Psoas muscle (tissue), 8 donors: ENCODE measurements around the gene PCDH9. TPM values are rescaled to one million over a fixed set of nuclear protein-coding genes. Genes with fewer than 3 reads are reported as not detected.

Source experiments
- ATAC-seq, 4 donors: fragments of 200-7000 bp; cut with Tn5 transposase; one replicate each; pipeline ENCODE4 v1.9.1; 2020; ENCODE audit warnings: moderate library complexity in 3 of 4, mild to moderate bottlenecking in 2 of 4
- DNase-seq, 2 donors: peaks; one replicate each; pipeline ENCODE4 v3.0.0-alpha.2; 2020
- H3K27ac ChIP-seq: fragments of 200-600 bp; one replicate; pipeline ENCODE4 v1.8.0; 2022
- H3K27me3 ChIP-seq, 3 donors: fragments of 200-600 bp in 1 of 3; one replicate each; pipeline versions ENCODE4 v1.6.1 to v1.8.0; 2013 to 2022; ENCODE audit warnings: low read length in 2 of 3, mild to moderate bottlenecking in 2 of 3, moderate library complexity in 1 of 3; ENCODE audit not compliant: insufficient read depth in 3 of 3
- H3K36me3 ChIP-seq, 2 donors: fragments of 200-600 bp in 1 of 2; one replicate each; pipeline versions ENCODE4 v1.6.1 to v1.8.0; 2013 to 2022; ENCODE audit warnings: low read depth in 1 of 2, mild to moderate bottlenecking in 1 of 2, moderate library complexity in 1 of 2; ENCODE audit not compliant: insufficient read depth in 1 of 2
- H3K4me1 ChIP-seq: fragments of 200-600 bp; one replicate; pipeline ENCODE4 v1.8.0; 2022
- H3K4me3 ChIP-seq: fragments of 200-600 bp; one replicate; pipeline ENCODE4 v1.8.0; 2022; ENCODE audit warnings: mild to moderate bottlenecking
- H3K9me3 ChIP-seq: fragments of 200-600 bp; one replicate; pipeline ENCODE4 v1.8.0; 2022
- WGBS, 3 donors: extraction: QIAGEN DNeasy Blood & Tissue Kit; methylation state at CpG; one replicate each; pipeline versions ENCODE4 v1.1.6 to v1.1.7; 2013; 5-methylcytosine and 5-hydroxymethylcytosine counted together
- intact Hi-C, 2 donors: fragments of 100-400 bp; cut with DNase I; formaldehyde crosslinking; loops; one replicate each; pipeline versions ENCODE4 v1.11.0 to v1.14.2; 2022
- polyA plus RNA-seq, 3 donors: library from polyadenylated mRNA; stranded (reverse); fragments of 200-250 nt; gene quantifications; one replicate each; pipeline ENCODE4 v1.2.3, GENCODE V29; 2013
- total RNA-seq, 4 donors: library from RNA; stranded (reverse); fragmentation: NEBNext Ultra II Directional in 2 of 4; extraction: Animal tissue kit (Norgen Biotek cat#: 25700) in 2 of 4; gene quantifications; one replicate each; pipeline versions ENCODE4 v1.2.1 to v1.2.4, GENCODE V29; 2021 to 2023
- TF ChIP-seq, protein P1 (sequence below): fragments of 200-600 bp; IDR thresholded peaks from one replicate; pipeline ENCODE4 v1.8.0; 2022; ENCODE audit warnings: antibody characterized with exemption
- donor health status: healthy with polysubstance abuse.
- donor health status: DM: no; HTN: no; CAD: no; lungs with moderate emphysema.
- donor health status: Bipolar disorder and iron deficiency.
- donor health status: healthy.
- donor health status: DM: yes; HTN: yes; CAD: no.
- donor health status: DM: no; HTN: no; CAD: no.
- donor health status: DM: no; HTN: no; CAD: no.
- donor health status: DM: yes; HTN: yes; CAD: no.

The PCDH9 gene
- total and polyA plus RNA-seq, 7 donors, result 0.27 to 4.9 (median 2.1) TPM

DNA sequence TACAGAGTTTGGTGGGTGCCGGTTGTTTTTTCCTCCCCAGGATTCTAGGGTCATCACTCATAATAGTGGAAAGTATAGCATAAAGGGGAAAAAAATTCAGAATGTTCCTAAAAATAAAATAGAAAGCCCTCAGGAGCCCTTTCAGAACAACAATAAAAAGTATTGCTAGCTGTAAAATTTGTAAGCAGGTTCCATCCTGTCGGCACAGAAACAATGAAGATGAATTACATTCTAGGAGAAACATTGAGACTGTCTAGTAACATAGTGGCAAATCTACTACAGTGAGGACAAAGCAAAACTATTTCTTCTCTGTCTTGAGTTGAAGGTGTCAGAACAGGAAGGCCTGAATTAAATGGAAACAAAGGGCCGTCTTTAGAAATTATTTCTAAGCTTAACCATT is 870.7 kb downstream of the PCDH9 start:
- TF ChIP-seq, protein P1, sequence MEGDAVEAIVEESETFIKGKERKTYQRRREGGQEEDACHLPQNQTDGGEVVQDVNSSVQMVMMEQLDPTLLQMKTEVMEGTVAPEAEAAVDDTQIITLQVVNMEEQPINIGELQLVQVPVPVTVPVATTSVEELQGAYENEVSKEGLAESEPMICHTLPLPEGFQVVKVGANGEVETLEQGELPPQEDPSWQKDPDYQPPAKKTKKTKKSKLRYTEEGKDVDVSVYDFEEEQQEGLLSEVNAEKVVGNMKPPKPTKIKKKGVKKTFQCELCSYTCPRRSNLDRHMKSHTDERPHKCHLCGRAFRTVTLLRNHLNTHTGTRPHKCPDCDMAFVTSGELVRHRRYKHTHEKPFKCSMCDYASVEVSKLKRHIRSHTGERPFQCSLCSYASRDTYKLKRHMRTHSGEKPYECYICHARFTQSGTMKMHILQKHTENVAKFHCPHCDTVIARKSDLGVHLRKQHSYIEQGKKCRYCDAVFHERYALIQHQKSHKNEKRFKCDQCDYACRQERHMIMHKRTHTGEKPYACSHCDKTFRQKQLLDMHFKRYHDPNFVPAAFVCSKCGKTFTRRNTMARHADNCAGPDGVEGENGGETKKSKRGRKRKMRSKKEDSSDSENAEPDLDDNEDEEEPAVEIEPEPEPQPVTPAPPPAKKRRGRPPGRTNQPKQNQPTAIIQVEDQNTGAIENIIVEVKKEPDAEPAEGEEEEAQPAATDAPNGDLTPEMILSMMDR, result no peak
- no peaks in the 10 kb centered on the region for H3K27me3 ChIP-seq
- no peak overlapping the region for H3K27ac ChIP-seq
- DNase-seq (no peak), ATAC-seq (no peak)
- intact Hi-C loops, result no loop called here
- H3K36me3 ChIP-seq, result no peaks in the 10 kb centered on the region
- no peak overlapping the region for H3K4me3 ChIP-seq
- H3K4me1 ChIP-seq, result no peaks in the 10 kb centered on the region
- no peaks in the 10 kb centered on the region for H3K9me3 ChIP-seq
- WGBS, 3 donors, result 47 to 62% (median 48%) methylated on average over 3 of the region's 3 CpGs

DNA sequence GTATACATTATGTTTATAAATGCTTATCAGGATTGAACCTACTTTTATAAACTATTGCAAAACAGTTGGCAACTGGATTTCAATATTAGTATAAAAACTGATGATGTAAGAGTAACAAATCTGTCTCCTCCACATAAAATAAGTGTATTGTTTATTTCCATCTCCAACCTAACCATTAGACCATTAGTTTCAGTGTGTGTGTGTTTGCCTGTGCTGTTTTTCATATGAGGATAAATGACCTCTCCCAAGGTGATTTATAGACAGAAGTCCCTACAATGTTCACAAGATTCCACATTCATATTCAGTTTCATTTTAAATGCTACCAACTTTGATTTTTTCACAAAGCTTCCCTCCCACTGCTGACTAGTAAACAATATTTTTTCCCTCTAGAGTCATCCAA is 871.6 kb downstream of the PCDH9 start:
- no peak for DNase-seq
- TF ChIP-seq, protein P1, result no peak
- Histone ChIP-seq H3K27me3 (no peaks in the 10 kb centered on the region), H3K36me3 (no peaks in the 10 kb centered on the region), H3K27ac (no peak overlapping the region), H3K4me1 (no peaks in the 10 kb centered on the region), H3K4me3 (no peak overlapping the region), H3K9me3 (no peaks in the 10 kb centered on the region)
- intact Hi-C loops, result no loop called here
- no peak for ATAC-seq

DNA sequence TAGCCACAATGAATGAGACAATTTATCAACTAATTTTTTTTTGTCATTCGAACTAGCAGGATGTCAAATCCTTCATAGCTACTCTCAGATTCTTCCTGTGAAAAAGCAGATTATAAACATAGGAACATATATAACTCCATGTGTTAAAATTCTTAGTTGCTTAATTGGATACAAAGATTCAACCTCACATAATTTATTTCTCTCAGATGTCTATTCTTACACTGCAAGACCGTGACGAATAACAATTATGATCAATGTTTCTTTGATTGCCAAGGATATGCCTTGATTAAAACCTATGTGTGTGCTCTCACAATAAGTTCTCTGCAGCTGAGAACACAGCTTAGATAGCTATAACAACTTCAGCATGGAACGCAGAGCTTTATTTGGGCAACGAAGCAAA is 872.7 kb downstream of the PCDH9 start:
- H3K36me3 ChIP-seq, result no peaks in the 10 kb centered on the region
- no peaks in the 10 kb centered on the region for H3K27me3 ChIP-seq
- 84 to 88% (median 86%) methylated on average over 5 of the region's 5 CpGs for whole genome bisulfite sequencing, 3 donors
- H3K4me1 ChIP-seq, result no peaks in the 10 kb centered on the region
- TF ChIP-seq, protein P1, result no peak
- no peak overlapping the region for H3K27ac ChIP-seq
- no peak for ATAC-seq
- no peak overlapping the region for H3K4me3 ChIP-seq
- intact Hi-C loops, result no loop called here
- no peaks in the 10 kb centered on the region for H3K9me3 ChIP-seq
- DNase-seq, result no peak

DNA sequence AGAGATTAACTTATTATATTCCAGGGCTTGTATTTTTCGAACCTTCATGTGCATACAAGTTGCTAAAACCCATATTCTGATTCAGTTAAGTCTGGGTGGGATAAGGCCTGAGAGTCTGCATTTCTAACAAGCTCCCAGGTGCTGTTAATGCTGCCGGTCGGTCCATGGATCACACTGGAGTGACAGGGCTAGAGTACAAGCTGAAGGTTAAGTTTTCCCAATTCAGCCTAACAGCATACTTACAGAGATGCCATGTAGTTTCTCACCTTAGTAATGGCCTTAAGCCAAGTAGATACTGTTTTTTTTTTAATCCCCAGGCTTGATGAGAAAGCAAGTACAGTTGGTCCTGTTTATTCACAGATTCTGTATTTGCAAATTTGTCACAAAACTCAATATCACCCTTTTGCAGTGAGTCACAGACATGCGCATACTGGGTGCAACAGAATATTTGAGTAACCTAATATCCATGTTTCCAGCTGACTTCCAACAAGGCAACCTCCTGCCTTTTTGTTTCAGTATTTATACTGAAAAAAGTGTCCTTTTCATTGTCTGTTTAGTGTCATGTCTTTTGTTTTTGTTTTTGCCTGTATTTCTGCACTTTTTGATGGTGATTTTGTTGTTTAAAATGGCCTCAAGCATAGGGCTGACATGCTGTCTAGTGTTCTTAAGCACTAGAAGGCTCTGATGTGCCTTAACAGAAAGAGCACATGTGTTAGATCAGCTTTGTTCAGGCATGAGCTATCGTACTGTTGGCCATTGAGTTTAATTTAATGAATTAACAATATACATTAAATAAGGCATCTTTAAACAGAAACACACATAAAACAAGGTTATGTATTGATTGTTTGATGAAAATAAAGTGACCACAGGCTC is 875.0 kb downstream of the PCDH9 start:
- H3K4me1 ChIP-seq, result no peaks in the 10 kb centered on the region
- no peaks in the 10 kb centered on the region for H3K27me3 ChIP-seq
- H3K36me3 ChIP-seq, result no peaks in the 10 kb centered on the region
- no peak overlapping the region for H3K4me3 ChIP-seq
- intact Hi-C loops, result no loop called here
- ATAC-seq (no peak), DNase-seq (no peak)
- H3K27ac ChIP-seq, result no peak overlapping the region
- TF ChIP-seq, protein P1, result no peak
- 88 to 94% (median 93%) methylated on average over 5 of the region's 5 CpGs for WGBS, 3 donors
- H3K9me3 ChIP-seq, result no peaks in the 10 kb centered on the region

DNA sequence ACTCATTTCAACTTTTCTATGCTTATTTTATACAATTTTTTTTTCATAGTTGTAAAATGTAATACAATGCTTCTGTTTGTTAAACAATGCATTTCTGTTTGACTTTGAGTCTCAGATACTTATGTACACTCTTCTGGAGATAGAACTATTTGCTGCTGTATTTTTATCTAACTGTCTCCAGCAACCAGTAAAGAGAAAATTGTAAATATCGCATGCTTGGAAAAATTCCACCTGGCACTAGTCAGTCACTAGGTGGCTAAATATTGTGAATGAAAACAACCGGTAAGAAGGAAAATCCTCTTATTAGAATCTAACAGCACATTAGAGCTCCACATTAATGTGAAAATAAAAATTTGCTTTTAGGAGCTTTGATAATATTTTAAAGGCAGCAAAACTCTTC is 876.5 kb downstream of the PCDH9 start:
- Histone ChIP-seq H3K36me3 (no peaks in the 10 kb centered on the region), H3K27ac (no peak overlapping the region), H3K9me3 (no peaks in the 10 kb centered on the region), H3K4me3 (no peak overlapping the region), H3K27me3 (no peaks in the 10 kb centered on the region), H3K4me1 (no peaks in the 10 kb centered on the region)
- TF ChIP-seq, protein P1, result no peak
- DNase-seq, result no peak
- 14 to 28% (median 22%) methylated on average over 2 of the region's 2 CpGs for WGBS, 3 donors
- intact Hi-C loops, result no loop called here
- no peak for ATAC-seq
